GM13977 (cell line): ENCODE results near the gene UBAP1.
A peak's percentile ranks its signal among the peaks of the same experiment; 100 is the strongest.

ENCODE experiments used
- DNase-seq: peaks from one replicate; pipeline ENCODE4 v3.0.0; 2012; ENCODE audit warnings: low spot score
- in situ Hi-C: fragments of 300-500 bp; cut with MboI; formaldehyde crosslinking; loops from one replicate; pipeline ENCODE4 v1.12.0; 2022; ENCODE audit warnings: low sequenced_read_pairs, low pct_unique_long_range_greater_than_20kb, mixed read lengths, inconsistent platforms; ENCODE audit not compliant: unreplicated experiment
- TF ChIP-seq, protein P1 (sequence below): IDR thresholded peaks from 2 replicates; pipeline ENCODE4 v1.5.1; 2012; ENCODE audit warnings: mild to moderate bottlenecking, control low read depth; ENCODE audit not compliant: insufficient read depth; ENCODE audit errors: extremely low read depth, missing control alignments

Gene UBAP1

DNA sequence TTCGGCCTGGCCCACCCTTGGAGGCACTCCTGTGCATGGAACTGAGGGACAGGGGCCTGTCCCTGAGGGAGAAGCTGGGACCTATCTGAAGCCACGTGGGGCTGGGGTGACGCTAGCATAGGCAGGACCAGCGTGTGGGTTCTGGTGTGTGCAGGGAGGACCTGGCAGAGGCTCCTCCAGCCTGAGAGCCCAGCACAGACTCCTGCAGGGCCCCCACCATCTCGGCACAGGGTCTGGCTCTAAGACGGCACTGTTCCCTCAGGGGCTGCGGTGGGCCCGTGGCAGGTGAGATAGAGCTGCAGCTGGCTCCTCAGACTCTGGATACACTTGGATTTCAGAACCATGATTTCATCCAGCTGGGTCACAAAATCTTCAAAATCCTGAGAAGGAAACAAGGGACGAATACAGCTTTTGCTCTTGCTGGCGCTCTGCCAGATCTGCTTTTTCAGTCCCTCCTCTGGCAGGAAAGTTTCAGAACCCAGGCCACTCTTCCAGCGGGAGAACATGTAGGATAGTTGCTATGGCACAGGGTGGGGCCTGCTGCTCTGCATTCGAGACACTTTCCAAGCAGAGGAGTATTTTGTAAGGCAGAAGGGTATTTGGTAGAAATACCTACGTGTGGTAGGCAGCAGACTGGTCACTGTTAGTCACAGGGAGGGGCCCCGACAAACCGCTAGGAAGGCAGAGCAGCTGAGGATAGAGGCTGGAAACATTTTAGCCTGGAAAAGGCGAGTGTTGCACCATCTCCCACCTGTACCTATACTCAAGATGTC is 75.5 kb downstream of the UBAP1 start:
- TF ChIP-seq, protein P1, sequence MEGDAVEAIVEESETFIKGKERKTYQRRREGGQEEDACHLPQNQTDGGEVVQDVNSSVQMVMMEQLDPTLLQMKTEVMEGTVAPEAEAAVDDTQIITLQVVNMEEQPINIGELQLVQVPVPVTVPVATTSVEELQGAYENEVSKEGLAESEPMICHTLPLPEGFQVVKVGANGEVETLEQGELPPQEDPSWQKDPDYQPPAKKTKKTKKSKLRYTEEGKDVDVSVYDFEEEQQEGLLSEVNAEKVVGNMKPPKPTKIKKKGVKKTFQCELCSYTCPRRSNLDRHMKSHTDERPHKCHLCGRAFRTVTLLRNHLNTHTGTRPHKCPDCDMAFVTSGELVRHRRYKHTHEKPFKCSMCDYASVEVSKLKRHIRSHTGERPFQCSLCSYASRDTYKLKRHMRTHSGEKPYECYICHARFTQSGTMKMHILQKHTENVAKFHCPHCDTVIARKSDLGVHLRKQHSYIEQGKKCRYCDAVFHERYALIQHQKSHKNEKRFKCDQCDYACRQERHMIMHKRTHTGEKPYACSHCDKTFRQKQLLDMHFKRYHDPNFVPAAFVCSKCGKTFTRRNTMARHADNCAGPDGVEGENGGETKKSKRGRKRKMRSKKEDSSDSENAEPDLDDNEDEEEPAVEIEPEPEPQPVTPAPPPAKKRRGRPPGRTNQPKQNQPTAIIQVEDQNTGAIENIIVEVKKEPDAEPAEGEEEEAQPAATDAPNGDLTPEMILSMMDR, result no peak
- no peak for DNase-seq
- in situ Hi-C loops, result no loop called here

DNA sequence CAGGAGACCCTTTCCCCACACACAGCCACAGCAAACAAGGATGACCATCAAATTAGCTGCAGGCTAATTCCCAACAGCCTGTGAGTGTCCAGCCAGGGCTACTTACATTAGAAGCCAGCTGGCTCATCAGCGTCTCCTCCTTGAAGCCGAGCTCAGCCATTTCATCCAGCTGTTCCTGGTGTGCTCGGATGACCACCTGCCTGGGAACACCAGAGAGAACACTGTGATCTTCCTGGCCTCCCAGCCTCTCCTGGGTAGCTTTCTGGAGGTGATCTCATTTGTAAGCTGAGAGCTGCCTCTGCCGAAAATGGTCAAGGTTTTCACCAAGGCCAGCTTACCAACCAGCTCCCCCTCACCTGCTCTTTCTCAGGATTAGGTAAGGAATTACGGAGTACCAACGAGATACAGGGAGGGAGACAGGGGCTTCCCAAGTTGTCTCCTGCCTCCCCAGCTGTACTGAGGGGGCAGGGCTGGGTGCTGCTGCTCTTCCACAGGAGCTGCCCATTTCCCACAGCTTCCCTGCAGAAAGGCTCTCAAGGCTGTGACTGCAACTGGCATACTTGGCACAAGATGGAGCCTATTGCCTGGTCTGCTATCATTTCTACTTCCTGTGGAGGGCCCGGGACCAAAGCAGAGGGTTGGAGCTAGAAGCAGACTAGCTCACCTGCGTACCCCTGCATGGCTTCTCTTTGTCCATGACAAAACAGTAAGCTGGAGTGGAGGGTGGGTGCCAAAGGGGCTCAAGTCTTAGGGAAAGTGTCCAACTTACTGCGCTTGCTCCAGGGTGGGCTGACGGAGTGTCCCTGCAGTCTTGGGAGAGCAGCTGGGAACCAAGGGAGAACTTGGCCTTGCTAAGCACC is 76.4 kb downstream of the UBAP1 start:
- no peak for DNase-seq
- in situ Hi-C loops, result no loop called here
- TF ChIP-seq, protein P1, result no peak

DNA sequence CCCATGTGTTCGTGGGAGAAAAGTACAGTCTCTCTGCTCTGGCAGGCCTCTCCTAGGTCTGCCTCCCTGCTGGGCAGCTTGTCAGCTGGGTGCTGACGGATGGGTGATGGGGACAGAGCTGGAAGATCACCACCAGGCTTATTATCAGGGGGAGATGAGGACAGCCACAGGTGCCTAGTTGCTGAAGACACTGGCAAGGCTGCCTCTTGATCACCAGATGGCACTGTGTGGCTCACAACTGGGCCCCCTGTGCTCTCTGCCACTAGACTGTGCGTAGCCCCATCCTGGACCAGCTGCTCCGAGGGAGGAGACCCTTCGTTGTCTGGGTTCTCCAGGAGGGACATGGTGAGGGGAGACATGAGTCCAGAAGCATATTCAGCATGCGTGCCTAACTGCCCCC is 77.3 kb downstream of the UBAP1 start:
- in situ Hi-C loops, result no loop called here
- DNase-seq, result no peak
- TF ChIP-seq, protein P1, result peak; percentile 38

DNA sequence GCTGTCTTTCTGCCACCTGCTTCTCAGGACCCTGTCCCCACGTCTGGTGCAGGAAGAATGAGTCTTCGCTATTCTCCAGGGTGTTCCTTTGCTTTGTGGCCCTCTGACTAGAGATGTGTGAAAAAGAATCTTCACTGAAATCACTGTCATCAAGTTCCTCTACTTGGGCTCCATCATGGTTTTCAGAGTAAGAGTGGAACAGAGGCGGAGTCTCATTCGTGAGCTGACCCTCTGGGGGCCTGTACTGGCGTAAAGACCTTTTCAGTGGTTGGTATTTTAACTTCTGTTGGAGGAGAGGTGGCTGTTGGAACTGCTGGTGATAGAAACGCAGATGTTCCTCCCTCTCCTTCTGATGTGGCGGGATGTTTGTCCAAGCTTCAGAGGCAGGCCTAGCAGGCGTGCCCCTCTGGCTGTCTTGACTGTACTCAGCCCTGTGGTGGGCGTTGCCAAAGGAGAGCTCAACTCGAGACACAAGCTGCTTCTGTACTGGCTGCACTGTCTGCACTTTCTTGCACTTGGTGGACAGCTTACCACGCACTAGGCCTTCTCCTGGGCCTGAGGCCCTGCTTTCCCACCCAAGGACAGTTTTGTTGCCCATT is 78.2 kb downstream of the UBAP1 start:
- no peak for DNase-seq
- TF ChIP-seq, protein P1, result no peak
- in situ Hi-C loops, result no loop called here

GRCh38 chr9:34259315-34259714 is 80.5 kb downstream of the UBAP1 start:
- in situ Hi-C loops, result no loop called here
- TF ChIP-seq, protein P1, result no peak

GRCh38 chr9:34262971-34263370 is 84.1 kb downstream of the UBAP1 start:
- TF ChIP-seq, protein P1, result no peak
- no peak for DNase-seq
- in situ Hi-C loops, result no loop called here

More at GRCh38 chr9:34259315-34259714, 80.5 kb downstream of the UBAP1 start:
- no peak for DNase-seq
